Astrocyte (in vitro differentiated cells and primary cell): ENCODE measurements around the gene MOB3B. TPM values are rescaled to one million over a fixed set of nuclear protein-coding genes. Genes with fewer than 3 reads are reported as not detected.

Experiments
- DNase-seq: peaks from one replicate; pipeline ENCODE4 v3.0.0-alpha.2; 2010; ENCODE audit warnings: low read depth
- FAIRE-seq: peaks from 2 replicates; lab custom pipeline; 2011; peaks lifted over from hg19 to GRCh38; lab: Jason Lieb, UNC
- H2AFZ ChIP-seq: 2 replicates; pipeline ENCODE4 v1.6.0; 2012; ENCODE audit warnings: low read depth, low read length, inconsistent platforms
- H3K27ac ChIP-seq: 2 replicates; pipeline ENCODE4 v1.5.1; 2011; ENCODE audit warnings: low read depth, low read length, inconsistent platforms
- H3K27me3 ChIP-seq: 2 replicates; pipeline ENCODE4 v1.6.0; 2011; ENCODE audit warnings: low read length, inconsistent platforms; ENCODE audit not compliant: insufficient read depth
- H3K36me3 ChIP-seq: 2 replicates; pipeline ENCODE4 v1.5.1; 2011; ENCODE audit warnings: low read length, inconsistent platforms; ENCODE audit not compliant: insufficient read depth
- H3K4me1 ChIP-seq: 2 replicates; pipeline ENCODE4 v1.5.1; 2011; ENCODE audit warnings: low read length, inconsistent platforms; ENCODE audit not compliant: insufficient read depth
- H3K4me2 ChIP-seq: 2 replicates; pipeline ENCODE4 v1.6.0; 2012; ENCODE audit warnings: low read length, inconsistent platforms
- H3K4me3 ChIP-seq: 2 replicates; pipeline ENCODE4 v1.5.1; 2011; ENCODE audit warnings: low read depth, mild to moderate bottlenecking, low read length, inconsistent platforms; ENCODE audit not compliant: insufficient read depth
- H3K79me2 ChIP-seq: 2 replicates; pipeline ENCODE4 v1.6.0; 2012; ENCODE audit warnings: mild to moderate bottlenecking, low read length, inconsistent platforms; ENCODE audit not compliant: insufficient read depth
- H3K9ac ChIP-seq: 2 replicates; pipeline ENCODE4 v1.6.0; 2012; ENCODE audit warnings: mild to moderate bottlenecking, low read length, inconsistent platforms
- H3K9me3 ChIP-seq: 2 replicates; pipeline ENCODE4 v1.5.1; 2012; ENCODE audit warnings: low read depth, mild to moderate bottlenecking, low read length, inconsistent platforms; ENCODE audit not compliant: insufficient read depth
- H4K20me1 ChIP-seq: 2 replicates; pipeline ENCODE4 v1.6.0; 2012; ENCODE audit warnings: low read length, inconsistent platforms; ENCODE audit not compliant: insufficient read depth
- H3K27ac Mint-ChIP-seq: one replicate; pipeline ENCODE4 v1.8.0; 2021; ENCODE audit warnings: mild to moderate bottlenecking, mixed read lengths; ENCODE audit not compliant: unreplicated experiment
- H3K27me3 Mint-ChIP-seq: one replicate; pipeline ENCODE4 v1.8.0; 2021; ENCODE audit warnings: low read depth, mixed read lengths; ENCODE audit not compliant: unreplicated experiment
- H3K36me3 Mint-ChIP-seq: one replicate; pipeline ENCODE4 v1.8.0; 2021; ENCODE audit warnings: low read depth, mixed read lengths; ENCODE audit not compliant: unreplicated experiment
- H3K4me1 Mint-ChIP-seq: one replicate; pipeline ENCODE4 v1.8.0; 2021; ENCODE audit warnings: low read depth, mixed read lengths; ENCODE audit not compliant: unreplicated experiment
- H3K4me3 Mint-ChIP-seq: one replicate; pipeline ENCODE4 v1.8.0; 2021; ENCODE audit warnings: mild to moderate bottlenecking, moderate library complexity, mixed read lengths; ENCODE audit not compliant: unreplicated experiment
- H3K9me3 Mint-ChIP-seq: one replicate; pipeline ENCODE4 v1.8.0; 2021; ENCODE audit warnings: mild to moderate bottlenecking, mixed read lengths; ENCODE audit not compliant: unreplicated experiment
- CTCF ChIP-seq: IDR thresholded peaks from 2 replicates; pipeline ENCODE4 v1.5.1; 2011; ENCODE audit warnings: low read depth, mild to moderate bottlenecking, inconsistent platforms, low read length, moderate library complexity; ENCODE audit not compliant: insufficient read depth
- EZH2 ChIP-seq: IDR thresholded peaks from 2 replicates; pipeline ENCODE4 v1.6.1; 2012; ENCODE audit warnings: mild to moderate bottlenecking, low read length, inconsistent platforms; ENCODE audit not compliant: insufficient read depth
- total RNA-seq: library from RNA; stranded (reverse); gene quantifications from 2 replicates; pipeline ENCODE4 v1.2.1, GENCODE V29; 2021

MOB3B gene
- total RNA-seq, 1 donor from 2014 or later, result 3.9 TPM

GRCh38 chr9:27408482-27408881 is 121.1 kb downstream of the MOB3B start:
- Histone ChIP-seq H3K9ac (no peak overlapping the region), H3K27ac (no peak overlapping the region), H3K27me3 (no peaks in the 10 kb centered on the region), H3K9me3 (no peaks in the 10 kb centered on the region), H4K20me1 (no peaks in the 10 kb centered on the region), H3K4me3 (no peak overlapping the region), H3K79me2 (no peaks in the 10 kb centered on the region), H3K4me1 (peaks cover 6% of the 10 kb centered on the region), H2AFZ (no peak overlapping the region), H3K36me3 (no peaks in the 10 kb centered on the region), H3K4me2 (peak overlapping the region; percentile 25)
- Mint-ChIP-seq H3K27me3 (no peaks in the 10 kb centered on the region), H3K9me3 (no peaks in the 10 kb centered on the region), H3K4me1 (peaks cover 12% of the 10 kb centered on the region), H3K4me3 (no peak overlapping the region), H3K36me3 (no peaks in the 10 kb centered on the region), H3K27ac (no peak overlapping the region)
- FAIRE-seq, result no peak
- TF ChIP-seq CTCF (no peak), EZH2 (no peak)
- no peak for DNase-seq

- Mint-ChIP-seq H3K36me3 (no peaks in the 10 kb centered on the region), H3K27me3 (no peaks in the 10 kb centered on the region), H3K4me1 (peaks cover 8% of the 10 kb centered on the region), H3K9me3 (no peaks in the 10 kb centered on the region), H3K4me3 (no peak overlapping the region), H3K27ac (peak overlapping the region; percentile 76)
- H3K79me2 ChIP-seq, result no peaks in the 10 kb centered on the region
- H3K27me3 ChIP-seq, result no peaks in the 10 kb centered on the region
- TF ChIP-seq CTCF (no peak), EZH2 (no peak)
- H3K4me1 ChIP-seq, result peaks cover 6% of the 10 kb centered on the region
- peak; percentile 43 for FAIRE-seq
- peak overlapping the region; percentile 25 for H3K4me2 ChIP-seq
- H3K9ac ChIP-seq, result no peak overlapping the region
- DNase-seq, result peak; percentile 46
- no peaks in the 10 kb centered on the region for H4K20me1 ChIP-seq
- H3K4me3 ChIP-seq, result no peak overlapping the region
- no peaks in the 10 kb centered on the region for H3K9me3 ChIP-seq
- H2AFZ ChIP-seq, result peak overlapping the region; percentile 26
- no peak overlapping the region for H3K27ac ChIP-seq
- no peaks in the 10 kb centered on the region for H3K36me3 ChIP-seq
Measured at GRCh38 chr9:27408001-27408400, 121.6 kb downstream of the MOB3B start.

- Mint-ChIP-seq H3K4me1 (peaks cover 6% of the 10 kb centered on the region), H3K27ac (peak overlapping the region; percentile 76), H3K27me3 (no peaks in the 10 kb centered on the region), H3K4me3 (no peak overlapping the region), H3K36me3 (no peaks in the 10 kb centered on the region), H3K9me3 (no peaks in the 10 kb centered on the region)
- Histone ChIP-seq H3K4me3 (no peak overlapping the region), H3K27me3 (no peaks in the 10 kb centered on the region), H3K9me3 (no peaks in the 10 kb centered on the region), H3K27ac (no peak overlapping the region), H2AFZ (no peak overlapping the region), H3K36me3 (no peaks in the 10 kb centered on the region), H3K4me1 (peaks cover 6% of the 10 kb centered on the region), H3K4me2 (peak overlapping the region; percentile 25), H3K9ac (no peak overlapping the region), H3K79me2 (no peaks in the 10 kb centered on the region), H4K20me1 (no peaks in the 10 kb centered on the region)
- FAIRE-seq, result no peak
- no peak for DNase-seq
- TF ChIP-seq EZH2 (no peak), CTCF (no peak)
Measured at GRCh38 chr9:27407491-27407890, 122.1 kb downstream of the MOB3B start.
